Activated CD8-positive, alpha-beta memory T cell treated with anti-CD3 and anti-CD28 coated beads, Interleukin-2, amount 10 ng/mL, durations not matched to agents 7 days and 5 days (primary cell): ENCODE results near the gene RCAN3. TPM values are rescaled to one million over a fixed set of nuclear protein-coding genes. Genes with fewer than 3 reads are reported as not detected.
A peak's percentile ranks its signal among the peaks of the same experiment; 100 is the strongest.
"Not testable (repeated sequence)": the region's sequence is repeated elsewhere in the genome, so short reads cannot be mapped to it uniquely, and the experiment has no call there.

Experiments
- ATAC-seq: fragments of 150-1000 bp; cut with Tn5 transposase; one replicate; pipeline ENCODE4 v1.10.0; 2021; ENCODE audit warnings: moderate library complexity
- CTCF ChIA-PET: fragments of 350-600 bp; sonication (Branson Sonifier 250); formaldehyde crosslinking; loops from one replicate; lab custom pipeline; 2021; ENCODE audit warnings: antibody characterized with exemption; lab: Charles Lee
- DNase-seq: peaks from one replicate; pipeline ENCODE4 v3.0.0-alpha.2; 2020
- H3K27ac Mint-ChIP-seq: one replicate; pipeline ENCODE4 v1.8.0; 2021; ENCODE audit warnings: mild to moderate bottlenecking, mixed read lengths
- H3K27me3 Mint-ChIP-seq: one replicate; pipeline ENCODE4 v1.8.0; 2021; ENCODE audit warnings: mixed read lengths
- H3K36me3 Mint-ChIP-seq: one replicate; pipeline ENCODE4 v1.8.0; 2021; ENCODE audit warnings: mild to moderate bottlenecking, mixed read lengths
- H3K4me1 Mint-ChIP-seq: one replicate; pipeline ENCODE4 v1.8.0; 2021; ENCODE audit warnings: mixed read lengths
- H3K4me3 Mint-ChIP-seq: one replicate; pipeline ENCODE4 v1.8.0; 2021; ENCODE audit warnings: mild to moderate bottlenecking, moderate library complexity, mixed read lengths
- H3K9me3 Mint-ChIP-seq: one replicate; pipeline ENCODE4 v1.8.0; 2022; ENCODE audit warnings: low read depth, mixed read lengths
- total RNA-seq, 2 experiments: library from RNA; stranded (reverse); gene quantifications; one replicate each; pipeline ENCODE4 v1.2.3, GENCODE V29; 2021

RCAN3 gene
- total RNA-seq: 10 to 100 TPM; 23.9 to 30.6 TPM

- CTCF ChIA-PET: interaction anchor here (0.7 to 7.0 kb wide), 10 partner anchors 11 to 139 kb away, joined by 4 to 72 read pairs (median 6); partner anchors contain the start of genes NIPAL3 and STPG1
- H3K9me3 Mint-ChIP-seq: no peaks in the 10 kb centered on the region
- H3K4me1 Mint-ChIP-seq: peaks cover 73% of the 10 kb centered on the region
- peaks cover 13% of the 10 kb centered on the region for H3K36me3 Mint-ChIP-seq
- DNase-seq: peak; percentile 95
- H3K27me3 Mint-ChIP-seq: no peaks in the 10 kb centered on the region
- peak within 1 kb of the TSS; percentile 96 for H3K27ac Mint-ChIP-seq
- peak; percentile 87 for ATAC-seq
- peak within 1 kb of the TSS; percentile 95 for H3K4me3 Mint-ChIP-seq
Measured at GRCh38 chr1:24502709-24503058, at the start of gene RCAN3. Gene RCAN3 (plus strand): TSS chr1:24502836. CDS start chr1:24514373, 11,537 bp downstream.

DNA sequence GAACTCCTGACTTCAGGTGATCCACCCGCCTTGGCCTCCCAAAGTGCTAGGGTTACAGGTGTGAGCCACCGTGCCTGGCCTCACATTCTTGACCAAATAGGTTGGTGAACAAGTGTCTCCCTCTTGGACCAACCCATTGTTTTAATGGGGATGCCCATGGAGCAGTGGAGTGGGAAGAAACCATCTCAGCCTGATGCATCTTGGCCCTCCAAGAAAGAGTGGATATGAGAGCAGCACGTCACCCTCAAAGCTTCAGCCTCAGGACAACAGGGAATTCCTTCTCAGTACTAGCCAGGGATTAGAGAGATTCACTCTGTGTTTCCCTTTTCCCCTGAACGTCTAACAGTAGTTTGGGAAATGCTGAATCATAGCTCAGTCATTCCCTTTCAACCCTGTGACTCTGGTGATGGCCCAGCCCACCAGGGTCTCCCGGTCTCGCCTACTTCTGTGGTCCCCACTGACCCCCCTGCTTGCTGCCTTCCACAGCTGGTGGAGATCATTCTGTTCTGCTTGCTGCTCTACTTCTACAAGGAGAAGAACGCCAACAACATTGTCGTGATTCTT lies 49.6 kb upstream of the RCAN3 start:
- no peaks in the 10 kb centered on the region for H3K9me3 Mint-ChIP-seq
- CTCF ChIA-PET: interaction anchor here (0.9 kb wide), 1 partner anchor 254 kb away, joined by 3 read pairs; no protein-coding TSS in a partner anchor
- no peak overlapping the region for H3K4me3 Mint-ChIP-seq
- no peaks in the 10 kb centered on the region for H3K4me1 Mint-ChIP-seq
- H3K27me3 Mint-ChIP-seq: no peaks in the 10 kb centered on the region
- H3K36me3 Mint-ChIP-seq: peaks cover 29% of the 10 kb centered on the region
- H3K27ac Mint-ChIP-seq: no peak overlapping the region
- no peak for DNase-seq
- no peak for ATAC-seq

GRCh38 chr1:24454673-24455072 lies 48.0 kb upstream of the RCAN3 start:
- Mint-ChIP-seq H3K9me3 (no peaks in the 10 kb centered on the region), H3K4me1 (peaks cover 2% of the 10 kb centered on the region), H3K4me3 (no peak overlapping the region), H3K36me3 (peaks cover 35% of the 10 kb centered on the region), H3K27ac (no peak overlapping the region), H3K27me3 (no peaks in the 10 kb centered on the region)
- CTCF ChIA-PET: interaction anchor here (1.3 kb wide), 1 partner anchor 29 kb away, joined by 4 read pairs; no protein-coding TSS in a partner anchor
- DNase-seq: no peak
- no peak for ATAC-seq

GRCh38 chr1:24455272-24455671 lies 47.4 kb upstream of the RCAN3 start:
- CTCF ChIA-PET: no interaction called here
- no peak for DNase-seq
- peaks cover 36% of the 10 kb centered on the region for H3K36me3 Mint-ChIP-seq
- peaks cover 5% of the 10 kb centered on the region for H3K4me1 Mint-ChIP-seq
- ATAC-seq: no peak
- H3K4me3 Mint-ChIP-seq: no peak overlapping the region
- no peaks in the 10 kb centered on the region for H3K27me3 Mint-ChIP-seq
- H3K27ac Mint-ChIP-seq: no peak overlapping the region
- H3K9me3 Mint-ChIP-seq: no peaks in the 10 kb centered on the region

DNA sequence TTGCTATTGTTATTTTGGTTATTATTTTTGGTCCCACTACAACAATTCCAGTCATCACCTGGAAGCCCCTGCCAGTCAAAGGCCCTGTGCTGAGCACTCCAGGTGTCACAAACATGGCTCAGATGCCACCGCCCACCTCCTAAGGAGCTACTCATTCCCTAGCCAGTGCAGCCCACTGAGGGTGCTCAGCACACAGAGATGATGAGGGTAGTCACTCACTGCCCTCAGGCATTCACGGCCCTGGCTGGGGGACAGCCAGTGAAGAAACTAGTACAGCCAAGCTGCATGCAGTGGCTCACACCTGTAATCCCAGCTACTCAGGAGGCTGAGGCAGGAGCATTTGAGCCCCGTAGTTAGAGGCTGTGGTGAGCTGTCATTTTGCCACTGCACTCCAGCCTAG lies 44.8 kb upstream of the RCAN3 start:
- CTCF ChIA-PET: no interaction called here
- peaks cover 5% of the 10 kb centered on the region for H3K4me1 Mint-ChIP-seq
- DNase-seq: no peak
- no peak for ATAC-seq
- no peak overlapping the region for H3K27ac Mint-ChIP-seq
- H3K36me3 Mint-ChIP-seq: peaks cover 52% of the 10 kb centered on the region
- H3K27me3 Mint-ChIP-seq: no peaks in the 10 kb centered on the region
- H3K4me3 Mint-ChIP-seq: no peak overlapping the region
- H3K9me3 Mint-ChIP-seq: peaks cover 6% of the 10 kb centered on the region

DNA sequence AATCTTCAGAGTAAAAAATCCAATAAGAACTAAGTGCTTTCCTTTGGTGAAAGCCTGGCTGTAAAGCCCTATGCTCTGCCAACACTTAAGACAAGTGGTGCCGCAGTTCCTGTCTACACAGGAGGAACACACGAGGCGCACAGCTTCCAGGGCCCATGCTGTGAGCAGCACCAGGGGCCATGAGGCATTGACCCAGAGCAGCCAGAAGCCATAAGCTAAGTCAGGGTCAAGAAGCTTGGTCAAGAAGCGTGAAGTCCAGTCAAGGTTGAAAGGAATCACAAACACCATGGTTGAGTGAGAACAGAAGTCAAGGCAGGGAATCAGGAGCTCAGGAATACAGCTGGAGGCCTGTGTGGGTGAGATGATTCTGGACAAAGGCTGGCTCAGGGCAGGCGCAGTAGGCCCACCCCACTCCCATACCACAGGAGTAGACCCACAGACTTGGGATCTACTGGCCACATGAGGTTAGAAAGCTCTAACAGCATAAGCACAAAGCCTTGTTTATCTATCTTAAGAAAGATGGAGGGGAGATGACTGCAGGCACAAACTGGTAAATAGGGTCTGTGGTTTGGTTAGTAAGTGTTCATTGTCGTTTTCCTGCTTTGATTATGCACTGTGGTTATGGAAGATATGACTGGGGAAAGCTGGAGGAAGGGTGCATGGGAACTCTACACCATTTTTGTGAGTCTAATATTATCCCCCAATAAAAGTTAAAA lies 42.9 kb upstream of the RCAN3 start:
- H3K27ac Mint-ChIP-seq: no peak overlapping the region
- H3K36me3 Mint-ChIP-seq: peaks cover 54% of the 10 kb centered on the region
- no peaks in the 10 kb centered on the region for H3K27me3 Mint-ChIP-seq

GRCh38 chr1:24462128-24462527 lies 40.5 kb upstream of the RCAN3 start:
- H3K27me3 Mint-ChIP-seq, DNase-seq, H3K27ac Mint-ChIP-seq, H3K9me3 Mint-ChIP-seq, H3K4me3 Mint-ChIP-seq, H3K4me1 Mint-ChIP-seq, CTCF ChIA-PET, ATAC-seq: not testable (repeated sequence)
- H3K36me3 Mint-ChIP-seq: peaks cover 49% of the 10 kb centered on the region

More for the DNA sequence above, 42.9 kb upstream of the RCAN3 start:
- Mint-ChIP-seq H3K4me1 (peaks cover 5% of the 10 kb centered on the region), H3K4me3 (no peak overlapping the region), H3K9me3 (peaks cover 6% of the 10 kb centered on the region)
- CTCF ChIA-PET: interaction anchor here (1.0 to 1.5 kb wide), 2 partner anchors 44 to 127 kb away, joined by 3 to 4 read pairs; partner anchors contain the start of gene NIPAL3
- no peak for DNase-seq
- no peak for ATAC-seq

GRCh38 chr1:24463776-24464735 lies 38.6 kb upstream of the RCAN3 start:
- CTCF ChIA-PET: no interaction called here
- no peak for DNase-seq
- peaks cover 5% of the 10 kb centered on the region for H3K4me1 Mint-ChIP-seq
- no peak for ATAC-seq
- H3K27ac Mint-ChIP-seq: no peak overlapping the region
- H3K27me3 Mint-ChIP-seq: no peaks in the 10 kb centered on the region
- peaks cover 44% of the 10 kb centered on the region for H3K36me3 Mint-ChIP-seq
- H3K9me3 Mint-ChIP-seq: peaks cover 6% of the 10 kb centered on the region
- no peak overlapping the region for H3K4me3 Mint-ChIP-seq

- H3K4me3 Mint-ChIP-seq: no peak overlapping the region
- no peak for ATAC-seq
- peaks cover 34% of the 10 kb centered on the region for H3K36me3 Mint-ChIP-seq
- no peaks in the 10 kb centered on the region for H3K4me1 Mint-ChIP-seq
- no peaks in the 10 kb centered on the region for H3K27me3 Mint-ChIP-seq
- CTCF ChIA-PET: no interaction called here
- H3K27ac Mint-ChIP-seq: no peak overlapping the region
- peaks cover 6% of the 10 kb centered on the region for H3K9me3 Mint-ChIP-seq
- no peak for DNase-seq
Measured at GRCh38 chr1:24465099-24465498, 37.5 kb upstream of the RCAN3 start.

GRCh38 chr1:24465638-24466037 lies 37.0 kb upstream of the RCAN3 start:
- H3K4me1 Mint-ChIP-seq: no peaks in the 10 kb centered on the region
- no peak overlapping the region for H3K4me3 Mint-ChIP-seq
- peaks cover 29% of the 10 kb centered on the region for H3K36me3 Mint-ChIP-seq
- ATAC-seq (no peak), DNase-seq (no peak)
- peaks cover 4% of the 10 kb centered on the region for H3K9me3 Mint-ChIP-seq
- no peak overlapping the region for H3K27ac Mint-ChIP-seq
- CTCF ChIA-PET: no interaction called here
- H3K27me3 Mint-ChIP-seq: no peaks in the 10 kb centered on the region

DNA sequence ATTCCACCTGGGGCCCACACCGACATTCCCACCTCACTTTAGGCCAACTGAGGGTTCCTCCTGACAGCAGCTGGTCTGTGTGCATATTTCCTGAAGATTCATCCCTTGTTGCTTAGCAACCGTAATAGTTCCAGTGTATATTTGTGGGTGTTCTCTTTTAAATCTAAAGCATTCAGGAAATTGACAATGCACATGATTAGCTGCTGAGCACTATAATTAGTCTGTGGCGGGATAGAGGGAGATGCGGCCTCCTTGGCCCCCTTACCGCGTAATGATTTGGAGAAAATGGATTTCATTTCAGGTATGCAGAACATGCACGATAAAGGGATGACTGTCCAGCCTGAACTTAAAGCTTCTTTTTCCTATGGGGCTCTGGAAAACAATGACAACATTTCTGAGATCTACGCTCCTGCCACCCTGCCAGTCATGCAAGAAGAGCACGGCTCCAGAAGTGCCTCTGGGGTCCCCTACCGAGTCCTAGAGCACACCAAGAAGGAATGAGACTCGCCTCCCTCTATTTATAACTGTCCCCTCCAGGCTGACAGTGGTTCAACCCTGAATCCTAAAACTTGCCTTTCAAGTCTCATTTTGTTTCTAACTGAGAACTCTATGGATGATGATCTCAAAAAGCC lies 33.8 kb upstream of the RCAN3 start:
- Mint-ChIP-seq H3K27ac (no peak overlapping the region), H3K4me3 (no peak overlapping the region), H3K27me3 (no peaks in the 10 kb centered on the region), H3K36me3 (peaks cover 10% of the 10 kb centered on the region), H3K4me1 (no peaks in the 10 kb centered on the region), H3K9me3 (no peaks in the 10 kb centered on the region)
- ATAC-seq (no peak), DNase-seq (no peak)
- CTCF ChIA-PET: interaction anchor here (1.0 kb wide), 1 partner anchor 50 kb away, joined by 3 read pairs; no protein-coding TSS in a partner anchor

DNA sequence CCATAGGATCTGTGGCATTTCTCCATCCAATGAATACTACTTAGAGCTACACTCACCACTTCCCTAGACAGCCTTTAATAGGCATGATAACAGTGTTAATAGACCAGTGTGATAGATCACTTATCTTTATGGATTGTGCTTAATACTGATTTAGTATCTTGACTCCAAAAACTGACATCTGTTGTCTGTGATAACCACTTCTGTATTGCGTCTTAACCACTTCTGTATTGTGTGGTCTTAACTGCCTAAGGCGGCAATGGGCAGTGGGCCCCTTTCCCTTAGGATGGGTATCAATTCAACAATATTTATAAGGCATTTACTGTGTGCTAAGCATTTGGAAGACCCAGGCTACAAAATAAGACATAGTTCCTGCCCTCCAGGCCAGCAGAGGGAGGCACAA lies 32.0 kb upstream of the RCAN3 start:
- H3K4me3 Mint-ChIP-seq: no peak overlapping the region
- peaks cover 8% of the 10 kb centered on the region for H3K36me3 Mint-ChIP-seq
- ATAC-seq: no peak
- no peaks in the 10 kb centered on the region for H3K4me1 Mint-ChIP-seq
- no peak overlapping the region for H3K27ac Mint-ChIP-seq
- H3K27me3 Mint-ChIP-seq: no peaks in the 10 kb centered on the region
- no peak for DNase-seq
- CTCF ChIA-PET: no interaction called here
- no peaks in the 10 kb centered on the region for H3K9me3 Mint-ChIP-seq
